Posterior vena cava (tissue), 2 donors: ENCODE data around the gene ABHD6. TPM values are rescaled to one million over a fixed set of nuclear protein-coding genes. Genes with fewer than 3 reads are reported as not detected.
"Not testable (repeated sequence)": the region's sequence is repeated elsewhere in the genome, so short reads cannot be mapped to it uniquely, and the experiment has no call there.

Experiments used
- DNase-seq: peaks from one replicate; pipeline ENCODE4 v3.0.0-alpha.2; 2020; ENCODE audit warnings: low spot score
- intact Hi-C, 2 donors: fragments of 100-400 bp; cut with DNase I; formaldehyde crosslinking; loops; one replicate each; pipeline versions ENCODE4 v1.14.1 to v1.14.2; 2022 to 2023
- total RNA-seq, 2 donors: library from RNA; stranded (reverse); fragmentation: NEBNext Ultra II Directional; extraction: Animal tissue kit (Norgen Biotek cat#: 25700); gene quantifications; one replicate each; pipeline ENCODE4 v1.2.1, GENCODE V29; 2021
- donor health status: DM: yes; HTN: yes; CAD: no.
- donor health status: DM: yes; HTN: yes; CAD: no.

The ABHD6 gene
- total RNA-seq, 2 donors from 2014 or later, result 6.6 to 7.6 TPM

DNA sequence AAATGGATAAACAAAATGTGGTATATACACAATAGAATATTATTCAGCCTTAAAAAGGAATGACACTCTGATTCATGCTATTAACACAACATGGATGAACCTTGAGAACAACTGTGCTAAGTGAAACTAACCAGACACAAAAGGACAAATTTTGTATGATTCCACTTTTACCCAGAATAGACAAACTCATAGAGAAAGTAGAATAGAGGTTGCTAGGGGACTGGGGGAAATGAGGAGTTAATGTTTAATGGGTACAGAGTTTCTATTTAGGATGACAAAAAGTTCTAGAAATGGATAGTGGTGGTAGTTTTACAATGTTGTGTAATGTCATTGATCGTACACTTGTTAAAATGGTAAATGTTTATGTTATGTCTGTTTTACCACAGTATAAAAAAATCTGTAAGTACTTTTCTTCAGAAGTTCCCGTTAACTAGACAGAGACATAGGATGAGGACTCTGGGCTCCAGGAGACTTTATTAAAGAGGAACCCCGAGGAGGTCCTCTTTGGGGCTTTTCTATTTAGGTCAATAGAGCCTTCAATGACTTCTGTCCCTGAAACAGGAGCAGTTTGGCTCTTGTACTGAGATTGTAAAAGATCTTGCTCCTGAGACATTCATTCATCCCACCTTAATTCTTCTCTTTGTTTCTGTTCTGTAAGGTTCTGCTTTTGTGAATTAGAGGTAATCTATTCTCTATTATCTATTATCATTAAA, 24.5 kb downstream of the ABHD6 start:
- intact Hi-C loops, result no loop called here
- no peak for DNase-seq

DNA sequence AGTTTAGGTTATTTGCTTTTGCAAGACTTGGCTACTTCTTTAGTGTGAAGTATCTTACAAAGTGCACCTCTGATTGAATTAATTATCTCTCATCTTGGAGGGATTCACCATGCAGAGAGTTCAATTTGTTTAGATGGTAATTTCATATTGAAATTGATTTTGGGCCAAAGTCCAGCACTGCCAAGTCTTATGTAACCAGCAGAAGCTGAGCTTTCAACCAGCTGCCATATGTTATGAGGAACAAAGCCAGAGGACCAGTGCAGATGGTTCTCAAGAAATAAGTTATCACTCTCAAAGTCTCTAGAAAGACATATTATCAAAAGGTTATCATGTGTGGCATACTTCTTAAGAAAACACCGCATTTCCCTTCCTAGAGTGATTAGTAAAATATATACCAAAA, 29.0 kb downstream of the ABHD6 start:
- intact Hi-C loops, result no loop called here

DNA sequence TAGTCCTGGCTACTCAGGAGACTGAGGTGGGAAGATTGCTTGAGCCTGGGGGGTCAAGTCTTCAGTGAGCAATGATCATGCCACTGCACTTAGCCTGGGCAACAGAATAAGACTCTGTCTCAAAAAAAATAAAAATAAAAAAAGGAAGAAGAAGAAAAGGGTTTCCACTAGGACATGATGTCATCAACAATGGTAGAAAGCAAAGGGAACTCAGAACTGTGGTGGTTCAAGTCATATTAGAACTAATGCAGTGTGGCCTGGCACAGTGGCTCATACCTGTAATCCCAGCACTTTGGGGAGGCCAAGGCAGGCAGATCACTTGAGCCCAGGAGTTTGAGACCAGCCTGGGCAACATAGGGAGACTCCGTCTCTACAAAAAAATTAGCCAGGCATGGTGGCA, 30.0 kb downstream of the ABHD6 start:
- DNase-seq, intact Hi-C loops: not testable (repeated sequence)

More for the DNA sequence above, 29.0 kb downstream of the ABHD6 start:
- DNase-seq, result no peak

DNA sequence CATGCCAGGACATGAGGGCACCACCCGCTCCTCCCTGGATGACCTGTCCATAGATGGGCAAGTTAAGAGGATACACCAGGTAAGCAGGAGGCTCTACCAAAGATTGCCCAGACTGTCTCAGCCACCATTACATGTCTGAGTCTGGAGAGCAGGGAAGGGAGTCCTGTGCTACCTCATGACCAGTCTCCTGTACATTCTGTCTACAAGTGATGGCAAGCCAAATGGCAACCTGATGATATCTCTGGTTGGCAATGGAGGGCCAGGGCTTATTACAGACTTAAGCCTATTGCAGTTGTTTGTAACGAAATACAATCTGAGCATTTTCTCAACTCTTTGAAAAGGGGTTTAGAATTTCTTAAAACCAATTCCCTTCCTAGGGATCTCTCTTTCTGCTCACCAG, 31.8 kb downstream of the ABHD6 start:
- DNase-seq, result no peak
- intact Hi-C loops, result no loop called here

DNA sequence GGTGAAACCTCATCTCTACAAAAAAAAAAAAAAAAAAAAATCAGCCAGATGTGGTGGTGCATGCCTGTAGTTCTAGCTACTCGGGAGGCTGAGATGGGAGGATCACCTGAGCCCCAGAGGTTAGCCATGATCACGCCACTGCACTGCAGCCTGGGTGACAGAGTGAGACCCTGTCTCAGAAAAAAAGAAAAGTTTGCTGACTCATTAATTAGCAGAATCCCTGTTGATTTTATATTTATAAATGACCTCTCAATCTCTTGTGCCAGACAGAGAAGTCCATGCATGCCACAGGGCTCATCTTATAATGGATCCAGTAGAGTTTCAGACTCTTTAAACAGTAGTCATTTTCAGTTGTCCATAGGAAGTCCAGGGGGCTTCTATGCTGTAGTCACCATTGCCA, 32.9 kb downstream of the ABHD6 start:
- DNase-seq, result no peak
- intact Hi-C loops, result no loop called here

DNA sequence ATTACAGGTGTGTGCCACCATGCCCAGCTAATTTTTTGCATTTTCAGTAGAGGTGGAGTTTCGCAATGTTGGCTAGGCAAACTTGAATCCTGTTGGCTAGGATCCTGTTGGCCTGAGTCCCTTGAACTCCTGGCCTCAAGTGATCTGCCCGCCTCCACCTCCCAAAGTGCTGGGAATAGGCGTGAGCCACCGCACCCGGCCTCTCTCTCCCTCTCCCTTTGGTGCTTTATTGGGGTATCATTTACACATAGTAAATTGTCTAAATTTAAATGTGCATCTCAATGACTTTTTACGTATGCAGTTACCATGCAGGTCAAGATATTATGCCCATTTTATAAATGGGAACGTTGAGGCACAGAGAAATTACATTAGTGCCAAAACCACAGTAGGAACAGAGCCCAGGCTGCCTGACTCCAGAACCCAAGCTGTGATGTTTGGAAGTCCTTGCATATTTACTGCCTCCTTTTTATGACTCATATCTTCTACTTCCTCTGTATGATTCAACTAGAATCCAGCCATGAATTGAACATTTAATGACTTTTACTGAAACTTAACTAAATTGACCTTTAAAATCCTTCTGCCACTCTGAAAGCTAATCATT, 34.4 kb downstream of the ABHD6 start:
- DNase-seq, result no peak
- intact Hi-C loops, result loop anchor here in 1 of 2 donors (2.0 kb wide), 1 partner anchor 15 kb away; no protein-coding TSS in a partner anchor

DNA sequence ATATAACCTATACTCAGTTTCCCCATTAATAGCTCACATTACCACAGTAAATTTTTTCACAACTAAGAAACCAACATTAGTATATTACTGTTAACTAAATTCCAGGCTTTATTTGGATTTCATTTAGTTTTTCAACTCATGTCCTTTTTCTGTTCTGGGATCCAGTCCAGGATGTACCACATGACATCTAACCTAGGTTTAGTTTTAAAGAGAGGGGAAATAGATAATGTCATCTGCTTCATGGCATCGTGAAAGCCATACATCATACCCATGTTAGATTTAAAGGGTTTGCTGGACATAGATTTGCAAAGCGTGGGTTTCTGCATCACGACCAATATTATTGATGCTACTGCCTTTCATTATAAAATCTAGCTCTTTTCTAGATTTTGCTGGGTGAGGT, 35.3 kb downstream of the ABHD6 start:
- intact Hi-C loops, result loop anchor here in 1 of 2 donors (2.0 kb wide), 1 partner anchor 14 kb away; no protein-coding TSS in a partner anchor
- no peak for DNase-seq

DNA sequence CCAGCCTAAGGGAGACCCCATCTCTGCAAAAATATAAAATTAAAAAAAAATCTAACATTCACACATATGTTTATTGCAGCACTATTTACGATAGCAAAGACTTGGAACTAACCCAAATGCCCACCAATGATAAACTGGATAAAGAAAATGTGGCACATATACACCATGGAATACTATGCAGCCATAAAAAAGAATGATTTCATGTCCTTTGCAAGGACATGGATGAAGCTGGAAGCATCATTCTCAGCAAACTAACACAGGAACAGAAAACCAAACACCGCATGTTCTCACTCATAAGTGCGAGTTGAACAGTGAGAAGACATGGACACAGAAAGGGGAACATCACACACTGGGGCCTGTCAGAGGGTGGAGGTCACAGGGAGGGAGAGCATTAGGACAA, 35.8 kb downstream of the ABHD6 start:
- intact Hi-C loops, result loop anchor here in 1 of 2 donors (2.0 kb wide), 1 partner anchor 13 kb away; no protein-coding TSS in a partner anchor

DNA sequence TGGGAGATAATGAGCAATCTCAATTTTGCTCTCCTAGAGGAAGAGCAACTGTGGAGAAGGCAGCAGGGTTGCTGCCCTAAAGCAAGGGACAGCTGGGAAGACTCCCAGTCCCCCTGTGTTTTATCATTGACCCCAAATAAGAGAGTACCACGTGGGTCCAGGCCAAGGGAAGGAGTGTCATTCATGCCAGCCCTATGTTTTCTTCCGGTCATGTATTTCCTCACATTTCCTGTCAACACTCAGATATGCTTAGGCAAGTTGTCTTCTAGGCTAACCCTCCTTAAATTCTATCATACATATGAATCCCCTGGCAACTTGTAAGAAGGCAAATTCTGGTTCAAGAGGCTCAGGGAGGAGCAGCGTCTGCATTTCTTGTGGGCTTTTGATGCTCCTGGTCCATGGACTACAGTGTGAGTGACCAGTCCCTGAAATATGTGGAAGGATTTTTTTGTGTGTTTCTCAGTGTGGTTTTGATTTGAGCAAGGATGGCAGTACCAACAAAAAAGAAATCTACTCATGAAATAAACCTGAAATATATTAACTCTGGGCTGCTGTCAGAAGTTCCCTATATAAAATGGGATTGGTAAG, 36.5 kb downstream of the ABHD6 start:
- intact Hi-C loops, result no loop called here
- no peak for DNase-seq

More for the DNA sequence above, 35.8 kb downstream of the ABHD6 start:
- not testable (repeated sequence) for DNase-seq

DNA sequence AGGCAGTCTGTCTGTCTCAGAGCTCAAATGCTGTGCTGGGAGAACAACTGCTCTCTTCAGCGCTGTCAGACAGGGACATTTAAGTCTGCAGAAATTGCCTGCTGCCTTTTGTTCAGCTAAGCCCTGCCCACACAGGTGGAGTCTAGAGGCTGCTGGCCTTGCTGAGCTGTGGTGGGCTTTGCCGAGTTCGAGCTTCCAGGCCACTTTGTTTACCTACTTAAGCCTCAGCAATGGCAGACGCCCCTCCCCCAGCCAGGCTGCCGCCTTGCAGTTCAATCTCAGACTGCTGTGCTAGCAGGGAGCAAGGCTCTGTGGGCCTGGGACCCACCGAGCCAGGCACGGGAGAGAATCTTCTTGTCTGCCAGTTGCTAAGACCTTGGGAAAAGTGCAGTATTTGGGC, 43.5 kb downstream of the ABHD6 start:
- intact Hi-C loops, result no loop called here
- DNase-seq, result no peak

DNA sequence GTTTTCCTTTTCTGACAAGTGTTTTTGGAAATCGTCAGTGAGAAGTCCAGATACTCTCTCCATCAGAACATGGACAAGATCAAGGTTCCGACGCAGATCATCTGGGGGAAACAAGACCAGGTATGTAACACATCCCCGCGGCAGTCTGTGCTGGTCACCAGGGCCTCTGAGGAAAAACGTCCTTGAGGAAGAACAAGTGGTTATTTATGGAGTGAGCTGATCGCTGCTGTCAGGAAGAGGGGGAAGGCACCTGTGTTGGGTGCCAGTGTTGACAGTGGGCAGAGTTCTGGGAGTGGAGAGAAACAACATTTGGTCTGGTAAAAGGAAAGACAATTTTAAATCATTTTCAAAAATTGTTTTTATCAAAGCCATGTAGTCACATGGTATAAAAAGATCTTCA, 47.7 kb downstream of the ABHD6 start:
- DNase-seq, result no peak
- intact Hi-C loops, result no loop called here

DNA sequence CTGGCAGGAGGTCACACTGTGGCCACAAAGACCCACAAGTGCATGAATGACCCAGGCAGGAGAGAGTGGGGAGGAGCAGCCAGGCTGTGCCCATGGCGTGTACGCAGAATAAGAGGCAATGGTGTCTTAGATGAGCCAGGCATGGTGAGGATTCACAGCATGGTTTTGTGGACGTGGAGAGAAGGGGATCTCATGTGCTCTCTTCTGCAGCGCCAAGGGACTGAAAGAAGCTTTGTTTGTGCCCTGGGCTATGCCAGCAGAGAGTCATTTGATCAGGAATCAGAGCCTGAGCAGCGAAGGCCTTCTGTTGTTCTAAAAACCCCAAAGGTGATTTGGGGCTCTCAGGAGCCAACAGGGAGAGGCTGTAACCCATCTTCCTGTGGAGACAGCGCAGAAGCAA, 49.8 kb downstream of the ABHD6 start:
- DNase-seq, result no peak
- intact Hi-C loops, result loop anchor here in 1 of 2 donors (2.0 kb wide), 1 partner anchor 15 kb away; no protein-coding TSS in a partner anchor

DNA sequence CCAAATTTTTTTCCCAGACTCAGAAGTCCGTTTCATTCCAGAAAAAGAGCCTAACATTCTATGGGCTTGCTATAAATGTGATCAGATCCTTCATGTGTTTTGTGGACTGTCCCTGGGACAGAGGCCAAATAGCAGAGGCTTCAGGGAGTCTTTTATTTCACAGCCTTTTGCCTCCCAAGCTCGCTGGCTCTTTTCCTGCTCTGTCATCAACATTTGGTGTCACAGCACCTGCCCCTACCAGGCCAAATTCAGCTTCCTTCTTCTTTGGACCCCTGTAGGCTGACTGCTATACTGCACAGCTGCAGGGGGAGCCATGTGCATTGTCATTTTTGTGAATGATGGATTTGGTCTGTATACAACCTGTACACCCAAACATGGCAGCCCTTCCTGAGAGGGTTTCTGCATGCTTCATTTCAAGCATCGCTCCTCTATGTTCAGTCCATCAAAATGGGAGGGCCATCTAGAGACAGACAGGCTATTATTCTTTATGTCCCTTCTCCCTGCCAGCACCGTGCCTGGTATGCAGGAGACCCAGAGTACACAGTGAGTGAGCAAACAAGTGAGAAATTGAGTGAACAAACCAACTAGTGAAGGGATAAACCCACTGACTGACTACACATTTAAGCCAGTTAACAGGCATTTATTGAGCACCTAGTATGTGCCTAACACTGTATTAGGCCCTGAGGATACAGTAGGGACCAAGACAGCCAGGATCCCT, 50.6 kb downstream of the ABHD6 start:
- intact Hi-C loops, result no loop called here
- DNase-seq, result no peak

DNA sequence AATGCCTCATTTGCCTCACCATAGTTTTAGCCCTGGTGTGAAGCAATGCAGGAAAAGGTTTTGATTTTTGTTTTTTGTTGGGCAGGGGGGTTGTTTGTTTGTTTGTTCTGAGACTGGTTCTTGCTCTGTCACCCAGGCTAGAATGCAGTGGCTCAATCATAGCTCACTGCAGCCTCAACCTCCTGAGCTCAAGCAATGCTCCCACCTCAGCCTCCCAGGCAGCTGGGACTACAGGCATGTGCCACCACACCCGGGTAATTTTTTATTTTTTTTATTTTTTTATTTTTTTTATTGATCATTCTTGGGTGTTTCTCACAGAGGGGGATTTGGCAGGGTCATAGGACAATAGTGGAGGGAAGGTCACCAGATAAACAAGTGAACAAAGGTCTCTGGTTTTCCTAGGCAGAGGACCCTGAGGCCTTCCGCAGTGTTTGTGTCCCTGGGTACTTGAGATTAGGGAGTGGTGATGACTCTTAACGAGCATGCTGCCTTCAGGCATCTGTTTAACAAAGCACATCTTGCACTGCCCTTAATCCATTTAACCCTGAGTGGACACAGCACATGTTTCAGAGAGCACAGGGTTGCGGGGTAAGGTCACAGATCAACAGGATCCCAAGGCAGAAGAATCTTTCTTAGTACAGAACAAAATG, 51.5 kb downstream of the ABHD6 start:
- DNase-seq, intact Hi-C loops: not testable (repeated sequence)

DNA sequence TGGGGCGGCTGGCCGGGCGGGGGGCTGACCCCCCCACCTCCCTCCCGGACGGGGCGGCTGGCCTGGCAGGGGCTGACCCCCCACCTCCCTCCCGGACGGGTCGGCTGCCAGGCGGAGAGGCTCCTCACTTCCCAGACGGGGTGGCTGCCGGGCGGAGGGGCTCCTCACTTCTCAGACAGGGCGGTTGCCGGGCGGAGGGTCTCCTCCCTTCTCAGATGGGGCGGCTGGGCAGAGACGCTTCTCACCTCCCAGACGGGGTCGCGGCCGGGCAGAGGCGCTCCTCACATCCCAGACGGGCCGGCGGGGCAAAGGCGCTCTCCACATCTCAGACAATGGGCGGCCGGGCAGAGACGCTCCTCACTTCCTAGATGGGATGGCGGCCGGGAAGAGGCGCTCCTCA, 52.9 kb downstream of the ABHD6 start:
- intact Hi-C loops, DNase-seq: not testable (repeated sequence)

DNA sequence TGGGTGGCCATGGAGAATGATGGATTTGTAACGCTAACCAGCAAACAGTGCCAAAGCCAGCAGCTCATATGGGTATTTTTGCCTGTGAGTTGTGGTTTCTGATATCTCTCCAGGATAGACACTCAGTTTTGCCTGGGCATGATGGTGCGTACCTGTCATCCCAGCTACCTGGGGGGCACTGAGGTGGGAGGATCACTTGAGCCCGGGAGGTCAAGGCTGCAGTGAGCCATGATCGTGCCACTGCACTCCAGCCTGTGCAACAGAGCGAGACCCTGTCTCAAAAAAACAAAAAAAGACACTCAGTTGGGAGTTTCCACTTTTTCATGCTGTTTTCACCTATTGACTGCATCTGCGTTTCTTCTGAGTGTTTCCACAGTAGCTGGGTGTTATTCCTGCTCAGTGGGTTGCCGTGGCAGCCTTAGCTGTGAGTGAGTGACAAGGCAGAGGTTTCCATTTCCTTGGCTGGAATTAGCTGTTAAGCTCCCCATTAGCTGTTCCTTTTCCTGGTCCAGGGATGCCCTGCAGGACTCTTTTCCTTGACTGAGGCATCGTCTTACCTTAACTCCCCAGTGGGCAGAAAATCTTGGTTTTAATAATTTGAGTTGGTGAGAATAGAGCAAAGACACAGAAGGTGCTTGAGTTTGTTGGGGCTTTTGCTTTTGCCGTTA, 54.2 kb downstream of the ABHD6 start:
- no peak for DNase-seq
- intact Hi-C loops, result no loop called here

DNA sequence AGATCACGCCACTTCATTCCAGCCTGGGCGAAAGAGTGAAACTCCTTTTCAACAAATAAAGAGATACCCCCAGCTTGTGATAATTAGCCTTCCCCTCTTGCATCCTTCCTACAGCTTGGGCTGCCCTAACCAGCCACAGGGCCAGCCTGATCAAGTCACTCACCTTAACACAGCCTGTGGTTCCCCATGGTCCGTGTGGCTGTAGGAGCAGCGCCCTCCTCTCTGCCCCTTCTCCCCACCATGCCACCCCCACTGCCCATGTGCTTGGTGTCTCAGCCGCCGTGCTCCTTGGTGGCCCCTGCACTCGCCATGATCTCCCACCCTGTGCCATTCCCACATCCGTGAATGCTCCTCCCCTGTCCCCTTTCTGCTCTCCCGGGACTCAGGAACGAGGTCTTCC, 55.3 kb downstream of the ABHD6 start:
- no peak for DNase-seq
- intact Hi-C loops, result no loop called here

DNA sequence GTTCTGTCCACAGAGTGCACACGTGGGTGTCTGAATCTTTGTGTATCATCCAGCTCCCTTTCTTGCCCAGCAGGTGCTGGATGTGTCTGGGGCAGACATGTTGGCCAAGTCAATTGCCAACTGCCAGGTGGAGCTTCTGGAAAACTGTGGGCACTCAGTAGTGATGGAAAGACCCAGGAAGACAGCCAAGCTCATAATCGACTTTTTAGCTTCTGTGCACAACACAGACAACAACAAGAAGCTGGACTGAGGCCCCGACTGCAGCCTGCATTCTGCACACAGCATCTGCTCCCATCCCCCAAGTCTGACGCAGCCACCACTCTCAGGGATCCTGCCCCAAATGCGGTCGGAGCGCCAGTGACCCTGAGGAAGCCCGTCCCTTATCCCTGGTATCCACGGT, 55.9 kb downstream of the ABHD6 start:
- intact Hi-C loops, result no loop called here
- no peak for DNase-seq

DNA sequence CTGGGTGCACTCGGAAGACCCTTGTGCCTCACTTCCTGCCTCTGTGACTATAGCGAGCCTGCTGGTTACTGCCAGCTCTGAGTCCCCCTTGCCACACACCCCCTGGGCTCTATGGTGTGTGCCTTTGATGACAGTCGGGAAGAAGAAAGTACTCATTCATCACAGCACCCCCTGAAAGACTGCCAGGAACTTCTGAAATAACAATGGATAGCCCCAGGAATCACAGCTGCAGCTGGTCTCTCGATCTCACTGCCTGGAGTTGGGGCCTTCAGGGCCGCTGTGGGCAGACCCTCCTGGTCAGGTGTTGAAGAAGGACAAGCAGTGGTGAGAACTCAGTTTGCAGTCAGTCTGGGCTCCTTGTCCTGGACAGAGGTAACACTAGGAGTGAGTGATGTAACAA, 58.7 kb downstream of the ABHD6 start:
- DNase-seq, result no peak
- intact Hi-C loops, result loop anchor here (5.0 kb wide), 2 partner anchors 109 to 114 kb away; no protein-coding TSS in a partner anchor
